B cell (primary cell): ENCODE data around the gene EME1. TPM values are rescaled to one million over a fixed set of nuclear protein-coding genes. Genes with fewer than 3 reads are reported as not detected.

Experiments used
- ATAC-seq: fragments of 200-7000 bp; cut with Tn5 transposase; one replicate; pipeline ENCODE4 v1.10.0; 2021; ENCODE audit warnings: low read depth, mild to moderate bottlenecking, moderate number of reproducible peaks, moderate library complexity
- CTCF ChIA-PET: fragments of 350-600 bp; sonication (Branson Sonifier 250); formaldehyde crosslinking; loops from one replicate; lab custom pipeline; 2021; ENCODE audit warnings: antibody characterized with exemption, inconsistent platforms; lab: Charles Lee
- POLR2A ChIA-PET: fragments of 350-600 bp; sonication (Branson Sonifier 250); formaldehyde crosslinking; loops from one replicate; lab custom pipeline; 2021; ENCODE audit warnings: antibody characterized with exemption; lab: Charles Lee
- DNase-seq: peaks from one replicate; pipeline ENCODE4 v3.0.0; 2013
- H2AFZ ChIP-seq: 2 replicates; pipeline ENCODE4 v1.6.1; 2012; ENCODE audit warnings: mild to moderate bottlenecking, low read depth, low read length; ENCODE audit not compliant: insufficient read depth, poor library complexity, severe bottlenecking
- H3K27ac ChIP-seq, 2 donors: 1 replicate in 1 of 2; 2 replicates in 1 of 2; pipeline ENCODE4 v1.5.1; 2012 to 2013; ENCODE audit warnings: low read length in 2 of 2, mild to moderate bottlenecking in 2 of 2, moderate library complexity in 1 of 2
- H3K27me3 ChIP-seq, 4 experiments: fragments of 200-600 bp in 1 of 4; sonication (generic) in 1 of 4; replicated peaks in 1 of 4; 1 replicate in 2 of 4; 2 replicates in 2 of 4; pipeline versions ENCODE4 v1.6.1 to v1.7.0; 2013 to 2016; ENCODE audit warnings: low read length in 3 of 4, mild to moderate bottlenecking in 2 of 4, mixed read lengths in 1 of 4, moderate library complexity in 1 of 4; ENCODE audit not compliant: insufficient read depth in 4 of 4, control insufficient read depth in 3 of 4; ENCODE audit errors: control extremely low read depth in 1 of 4
- H3K36me3 ChIP-seq, 2 experiments: replicated peaks in 1 of 2; 1 replicate in 1 of 2; 2 replicates in 1 of 2; pipeline versions ENCODE4 v1.6.1 to v1.7.1; 2013; ENCODE audit warnings: low read length in 1 of 2; ENCODE audit not compliant: insufficient read depth in 2 of 2, control insufficient read depth in 1 of 2; ENCODE audit errors: control extremely low read depth in 1 of 2, extremely low read depth in 1 of 2
- H3K4me1 ChIP-seq, 2 donors: fragments of 200-600 bp in 1 of 2; sonication (generic) in 1 of 2; 1 replicate in 1 of 2; 2 replicates in 1 of 2; pipeline versions ENCODE4 v1.5.1 to v1.6.1; 2013 to 2017; ENCODE audit warnings: low read length in 2 of 2; ENCODE audit not compliant: control insufficient read depth in 2 of 2, insufficient read depth in 2 of 2
- H3K4me2 ChIP-seq: replicated peaks from 2 replicates; pipeline ENCODE3; 2012; ENCODE audit warnings: mild to moderate bottlenecking, low read depth, low read length; ENCODE audit not compliant: poor library complexity, severe bottlenecking
- H3K4me3 ChIP-seq, 5 experiments: fragments of 200-600 bp in 1 of 5; sonication (generic) in 1 of 5; 1 replicate in 3 of 5; 2 replicates in 2 of 5; pipeline versions ENCODE4 v1.5.1 to v1.7.0; 2011 to 2016; ENCODE audit warnings: low read length in 4 of 5, mild to moderate bottlenecking in 4 of 5, low read depth in 2 of 5, control low read depth in 1 of 5, moderate library complexity in 1 of 5; ENCODE audit not compliant: insufficient read depth in 1 of 5; ENCODE audit errors: control extremely low read depth in 1 of 5, extremely low read depth in 1 of 5
- H3K79me2 ChIP-seq: fragments of 200-600 bp; sonication (generic); one replicate; pipeline ENCODE4 v1.6.0; 2016; ENCODE audit warnings: low read length; ENCODE audit not compliant: control insufficient read depth, insufficient read depth
- H3K9ac ChIP-seq: fragments of 200-600 bp; sonication (generic); 2 replicates; pipeline ENCODE4 v1.6.1; 2017; ENCODE audit warnings: mild to moderate bottlenecking, low read length, moderate library complexity
- H3K9me3 ChIP-seq, 3 donors: one replicate each; pipeline versions ENCODE4 v1.6.1 to v1.7.1; 2013; ENCODE audit warnings: low read length in 2 of 3; ENCODE audit not compliant: control insufficient read depth in 2 of 3, insufficient read depth in 1 of 3; ENCODE audit errors: control extremely low read depth in 1 of 3
- H4K20me1 ChIP-seq: 2 replicates; pipeline ENCODE4 v1.6.0; 2012; ENCODE audit warnings: mild to moderate bottlenecking, low read length; ENCODE audit not compliant: insufficient read depth, control insufficient read depth, poor library complexity, severe bottlenecking
- H3K27ac Mint-ChIP-seq: one replicate; pipeline ENCODE4 v1.8.0; 2021; ENCODE audit warnings: mixed read lengths
- H3K27me3 Mint-ChIP-seq: one replicate; pipeline ENCODE4 v1.8.0; 2021; ENCODE audit warnings: mixed read lengths
- H3K4me1 Mint-ChIP-seq: one replicate; pipeline ENCODE4 v1.8.0; 2021; ENCODE audit warnings: mixed read lengths
- H3K4me3 Mint-ChIP-seq: one replicate; pipeline ENCODE4 v1.8.0; 2021; ENCODE audit warnings: mixed read lengths
- H3K9me3 Mint-ChIP-seq: one replicate; pipeline ENCODE4 v1.8.0; 2022; ENCODE audit warnings: mixed read lengths; ENCODE audit not compliant: insufficient read depth
- EZH2 ChIP-seq: IDR thresholded peaks from 2 replicates; pipeline ENCODE4 v1.6.1; 2012; ENCODE audit warnings: borderline replicate concordance, low read depth, mild to moderate bottlenecking, moderate library complexity, low read length; ENCODE audit not compliant: insufficient read depth, poor library complexity, severe bottlenecking
- WGBS: methylation state at CpG from one replicate; pipeline ENCODE4 v1.1.5; 2013; ENCODE audit warnings: missing lambda C conversion rate; ENCODE audit not compliant: insufficient coverage; 5-methylcytosine and 5-hydroxymethylcytosine counted together
- intact Hi-C: fragments of 100-400 bp; cut with micrococcal nuclease; formaldehyde crosslinking; loops from one replicate; pipeline ENCODE4 v1.10.0; 2022
- polyA plus RNA-seq: library from polyadenylated mRNA; depleted of rRNA; stranded (reverse); fragments of >200 nt; gene quantifications from 2 replicates; pipeline ENCODE4 v1.2.3, GENCODE V29; 2012
- total RNA-seq, 2 donors: library from RNA; stranded (reverse); fragments of 120-200 nt in 1 of 2; gene quantifications; 1 replicate in 1 of 2; 2 replicates in 1 of 2; pipeline versions ENCODE4 v1.2.3 to v1.2.4, GENCODE V29; 2013 to 2022
- TF ChIP-seq, protein P1 (sequence below): fragments of 200-600 bp; IDR thresholded peaks from one replicate; pipeline ENCODE4 v1.8.0; 2022; ENCODE audit warnings: antibody characterized with exemption, mild to moderate bottlenecking

EME1 gene
- total and polyA plus RNA-seq, 2 donors (not counting 1 experiment from before 2014, with no cell fraction given): 1.6 to 2.3 TPM

DNA sequence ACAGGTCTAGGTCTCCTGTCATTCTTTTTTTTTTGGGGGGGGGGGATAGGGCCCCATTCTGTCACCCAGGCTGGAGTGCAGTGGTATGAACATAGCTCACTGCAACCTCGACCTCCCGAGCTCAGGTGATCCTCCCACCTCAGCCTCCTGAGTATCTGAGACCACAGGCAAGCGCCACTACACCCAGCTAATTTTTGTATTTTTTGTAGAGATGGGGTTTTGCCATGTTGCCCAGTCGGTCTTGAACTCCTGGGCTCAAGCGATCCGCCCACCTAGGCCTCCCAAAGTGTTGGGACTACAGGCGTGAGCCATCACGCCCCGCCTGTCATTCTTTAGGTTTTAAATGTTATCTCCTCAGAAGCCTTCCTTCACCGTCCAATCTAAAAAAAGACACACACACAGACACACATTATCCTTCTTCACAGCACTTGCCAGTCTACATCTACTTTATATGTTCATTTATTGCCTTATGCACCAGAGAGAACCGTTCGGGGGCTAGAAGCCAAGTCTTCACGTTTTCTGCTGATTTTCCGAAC lies 739 bp upstream of the EME1 start:
- ATAC-seq: no peak
- Histone ChIP-seq H4K20me1 (peaks cover 25% of the 10 kb centered on the region), H3K9me3 (no peaks in the 10 kb centered on the region), H3K9ac (peak overlapping the region; percentile 91), H3K36me3 (peaks cover 0 to 36% of the 10 kb centered on the region in 2 experiments), H3K4me2 (peak overlapping the region; percentile 86), H3K79me2 (peaks cover 31% of the 10 kb centered on the region), H2AFZ (peak overlapping the region; percentile 91), H3K4me3 (peak overlapping the region; percentile 65 to 85 (median 81)), H3K4me1 (peaks cover 14 to 19% of the 10 kb centered on the region in 2 donors), H3K27ac (peak overlapping the region; percentile 91 to 96), H3K27me3 (no peaks in the 10 kb centered on the region)
- ChIA-PET POLR2A (interaction anchor here (0.7 to 2.1 kb wide), 5 partner anchors 12 to 347 kb away, joined by 3 to 6 read pairs (median 4); partner anchors contain the start of genes LRRC59 and LUC7L3), CTCF (interaction anchor here (0.8 to 4.3 kb wide), 4 partner anchors 10 to 27 kb away, joined by 3 to 27 read pairs (median 3); partner anchors contain the start of gene LRRC59)
- WGBS: 22% methylated on average over 11 of the region's 14 CpGs
- Mint-ChIP-seq H3K27me3 (no peaks in the 10 kb centered on the region), H3K4me1 (peaks cover 23% of the 10 kb centered on the region), H3K4me3 (peak overlapping the region; percentile 100), H3K9me3 (no peaks in the 10 kb centered on the region), H3K27ac (peak overlapping the region; percentile 100)
- TF ChIP-seq, protein P1, sequence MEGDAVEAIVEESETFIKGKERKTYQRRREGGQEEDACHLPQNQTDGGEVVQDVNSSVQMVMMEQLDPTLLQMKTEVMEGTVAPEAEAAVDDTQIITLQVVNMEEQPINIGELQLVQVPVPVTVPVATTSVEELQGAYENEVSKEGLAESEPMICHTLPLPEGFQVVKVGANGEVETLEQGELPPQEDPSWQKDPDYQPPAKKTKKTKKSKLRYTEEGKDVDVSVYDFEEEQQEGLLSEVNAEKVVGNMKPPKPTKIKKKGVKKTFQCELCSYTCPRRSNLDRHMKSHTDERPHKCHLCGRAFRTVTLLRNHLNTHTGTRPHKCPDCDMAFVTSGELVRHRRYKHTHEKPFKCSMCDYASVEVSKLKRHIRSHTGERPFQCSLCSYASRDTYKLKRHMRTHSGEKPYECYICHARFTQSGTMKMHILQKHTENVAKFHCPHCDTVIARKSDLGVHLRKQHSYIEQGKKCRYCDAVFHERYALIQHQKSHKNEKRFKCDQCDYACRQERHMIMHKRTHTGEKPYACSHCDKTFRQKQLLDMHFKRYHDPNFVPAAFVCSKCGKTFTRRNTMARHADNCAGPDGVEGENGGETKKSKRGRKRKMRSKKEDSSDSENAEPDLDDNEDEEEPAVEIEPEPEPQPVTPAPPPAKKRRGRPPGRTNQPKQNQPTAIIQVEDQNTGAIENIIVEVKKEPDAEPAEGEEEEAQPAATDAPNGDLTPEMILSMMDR: no peak
- TF ChIP-seq EZH2: no peak
- intact Hi-C loops: loop anchor here (1.0 to 10.0 kb wide), 4 partner anchors 10 to 277 kb away; partner anchors contain the start of genes ACSF2, PDK2 and XYLT2
- no peak for DNase-seq

DNA sequence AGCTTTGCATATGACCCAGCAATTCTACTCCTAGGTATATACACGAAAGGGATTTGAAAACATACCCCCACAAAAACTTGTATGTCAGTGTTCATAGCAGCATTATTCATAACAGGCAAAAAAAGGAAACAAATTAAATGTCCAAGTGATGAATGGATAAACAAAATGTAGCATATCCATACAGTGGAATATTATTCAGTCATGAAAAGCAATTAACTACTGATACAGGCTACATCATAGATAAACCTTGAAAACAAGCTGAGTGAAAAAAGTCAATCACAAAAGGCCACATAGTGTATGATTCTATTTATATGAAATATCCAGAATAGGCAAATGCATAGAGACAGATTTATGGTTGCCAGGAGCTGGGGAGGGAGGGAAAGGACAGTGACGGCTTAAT lies 676 bp downstream of the EME1 start:
- Histone ChIP-seq H3K27me3 (no peaks in the 10 kb centered on the region), H3K27ac (no peak overlapping the region), H3K4me1 (peaks cover 14 to 19% of the 10 kb centered on the region in 2 donors), H2AFZ (peak overlapping the region; percentile 91), H3K36me3 (peaks cover 0 to 22% of the 10 kb centered on the region in 2 experiments), H3K9ac (no peak overlapping the region), H3K9me3 (no peaks in the 10 kb centered on the region), H4K20me1 (peaks cover 11% of the 10 kb centered on the region), H3K79me2 (peaks cover 31% of the 10 kb centered on the region), H3K4me3 (peak overlapping the region in 1 of 5 experiments; percentile 81), H3K4me2 (peak overlapping the region; percentile 86)
- H3K4me3 Mint-ChIP-seq: peak overlapping the region; percentile 100
- no peaks in the 10 kb centered on the region for H3K27me3 Mint-ChIP-seq
- H3K4me1 Mint-ChIP-seq: peaks cover 23% of the 10 kb centered on the region
- TF ChIP-seq, protein P1: no peak
- no peak for TF ChIP-seq EZH2
- intact Hi-C loops: loop anchor here (1.0 to 10.0 kb wide), 5 partner anchors 24 to 279 kb away; partner anchors contain the start of genes ACSF2, LRRC59, PDK2 and RSAD1
- ChIA-PET CTCF (interaction anchor here (1.2 to 4.3 kb wide), 3 partner anchors 12 to 24 kb away, joined by 3 to 27 read pairs (median 16); partner anchors contain the start of gene LRRC59), POLR2A (interaction anchor here (0.6 to 2.1 kb wide), 2 partner anchors 24 to 683 kb away, joined by 3 to 6 read pairs; partner anchors contain the start of gene LRRC59)
- H3K27ac Mint-ChIP-seq: no peak overlapping the region
- ATAC-seq (no peak), DNase-seq (no peak)
- WGBS: no CpG with 5 or more reads among the region's 2 CpGs
- H3K9me3 Mint-ChIP-seq: no peaks in the 10 kb centered on the region
